Stimulated activated naive CD4-positive, alpha-beta T cell (primary cell): ENCODE data around the gene SLC9A9.
A peak's percentile ranks its signal among the peaks of the same experiment; 100 is the strongest.
"Not testable (repeated sequence)": the region's sequence is repeated elsewhere in the genome, so short reads cannot be mapped to it uniquely, and the experiment has no call there.

Experiments
- DNase-seq, 6 experiments: peaks; one replicate each; lab custom pipeline; 2025; lab: John Stamatoyannopoulos, UW

Gene SLC9A9

DNA sequence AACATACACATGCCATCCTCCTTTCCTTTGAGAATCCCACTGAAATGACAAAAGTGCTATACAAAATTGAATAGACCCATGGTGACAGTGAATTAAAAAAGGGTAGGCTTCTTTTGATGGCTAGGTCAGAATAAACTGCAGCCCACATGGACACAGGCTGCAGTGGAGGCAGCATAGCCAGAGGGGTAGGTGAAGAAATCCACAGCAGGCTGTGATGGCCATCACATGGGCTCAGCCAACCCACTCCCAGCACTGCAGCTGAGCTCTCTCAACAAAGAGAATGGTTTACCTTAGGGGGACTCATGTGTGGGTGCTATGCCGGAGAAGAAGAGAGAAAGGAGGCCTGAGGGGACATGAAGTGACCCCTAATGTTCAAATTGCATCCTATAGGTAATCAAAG lies 397.6 kb downstream of the SLC9A9 start:
- no peak for DNase-seq

DNA sequence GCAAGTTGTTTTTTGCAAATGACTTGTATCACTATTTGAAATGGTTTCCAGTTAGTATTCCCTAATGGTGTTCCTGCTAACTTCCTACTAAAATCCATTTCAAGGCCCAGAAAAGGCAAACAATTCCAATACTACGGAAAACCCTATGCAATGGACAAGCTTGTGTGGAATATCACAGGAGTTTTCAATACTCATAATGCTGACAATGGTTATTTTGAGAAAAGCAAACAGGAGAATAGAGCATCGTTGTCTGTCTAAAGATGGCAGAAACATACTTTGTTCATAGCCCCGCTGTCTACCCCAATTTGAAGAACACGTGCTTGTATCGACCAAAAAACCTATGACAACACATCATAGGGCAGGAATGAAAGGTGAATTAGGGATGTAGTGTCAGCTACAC lies 400.8 kb downstream of the SLC9A9 start:
- DNase-seq, result no peak

DNA sequence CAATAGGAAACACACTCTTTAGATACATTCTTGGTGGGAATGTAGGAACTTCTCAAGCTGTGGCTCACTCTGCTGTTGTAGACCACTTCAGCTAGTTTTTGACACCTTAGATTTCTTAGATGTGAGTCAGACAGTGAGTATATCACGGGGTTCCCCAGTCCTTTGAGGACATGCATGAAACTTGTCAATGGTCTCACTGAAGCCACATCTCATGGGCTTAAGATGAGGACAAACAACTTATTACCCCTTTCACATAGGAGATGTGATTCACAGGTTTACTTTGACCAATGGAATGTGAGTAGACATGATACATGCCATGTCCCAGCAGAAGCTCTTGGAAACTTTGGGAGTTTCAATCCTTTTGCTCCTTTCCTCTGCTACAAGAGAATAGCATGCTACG lies 403.1 kb downstream of the SLC9A9 start:
- no peak for DNase-seq

DNA sequence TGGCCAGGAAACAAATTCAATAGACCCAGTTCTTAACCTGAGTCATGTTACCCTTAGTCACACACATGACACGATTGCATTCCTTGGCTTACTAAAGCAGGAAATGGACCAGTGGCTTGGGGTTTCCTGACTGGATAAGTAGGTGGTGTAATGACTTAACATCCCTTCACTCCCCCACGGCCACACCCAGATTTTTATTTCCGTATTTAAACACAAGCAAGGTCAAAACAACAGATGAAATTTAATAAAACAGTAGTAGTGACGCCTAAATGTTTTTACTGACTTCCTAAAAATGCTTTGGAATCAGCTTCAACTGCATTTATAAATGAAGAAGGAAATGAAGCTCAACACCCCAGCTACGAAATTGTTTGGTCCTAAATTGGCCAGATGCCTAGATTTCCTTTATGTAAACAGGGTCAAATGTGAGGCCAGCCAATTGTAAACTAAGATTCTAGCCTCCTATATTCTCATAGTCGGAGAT lies 404.4 kb downstream of the SLC9A9 start:
- DNase-seq, result no peak

DNA sequence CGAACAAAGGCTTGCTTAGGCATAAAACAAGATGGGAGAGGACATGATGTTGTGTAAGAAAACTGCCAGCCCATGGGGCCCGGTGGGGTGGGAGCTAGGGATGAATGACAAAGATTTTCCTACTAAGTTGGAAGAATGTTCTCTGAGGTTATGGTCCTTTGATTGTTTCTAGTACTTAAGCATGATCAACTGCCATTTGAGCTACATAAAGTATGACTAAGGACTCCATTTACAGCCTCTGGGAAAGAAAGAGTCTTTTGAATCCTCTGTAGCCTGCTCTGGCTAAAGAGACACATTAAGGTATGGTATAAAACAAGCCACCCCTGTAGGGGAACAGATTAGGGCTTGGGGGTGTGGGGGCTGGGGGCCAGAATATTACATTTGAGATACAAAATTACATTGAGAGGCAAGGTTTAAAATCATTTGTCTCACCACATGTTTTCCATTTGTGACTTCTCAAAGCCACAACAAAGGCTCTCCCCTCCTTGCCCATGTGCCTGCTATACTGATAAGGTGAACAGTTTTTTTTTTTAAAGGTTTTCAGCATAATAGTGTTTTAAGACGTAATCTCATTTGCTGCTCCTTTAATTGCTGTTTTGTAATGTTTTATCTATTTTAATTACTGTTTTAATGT lies 405.3 kb downstream of the SLC9A9 start:
- peak in 3 of 6 experiments; percentile 6 to 21 (median 19) for DNase-seq

DNA sequence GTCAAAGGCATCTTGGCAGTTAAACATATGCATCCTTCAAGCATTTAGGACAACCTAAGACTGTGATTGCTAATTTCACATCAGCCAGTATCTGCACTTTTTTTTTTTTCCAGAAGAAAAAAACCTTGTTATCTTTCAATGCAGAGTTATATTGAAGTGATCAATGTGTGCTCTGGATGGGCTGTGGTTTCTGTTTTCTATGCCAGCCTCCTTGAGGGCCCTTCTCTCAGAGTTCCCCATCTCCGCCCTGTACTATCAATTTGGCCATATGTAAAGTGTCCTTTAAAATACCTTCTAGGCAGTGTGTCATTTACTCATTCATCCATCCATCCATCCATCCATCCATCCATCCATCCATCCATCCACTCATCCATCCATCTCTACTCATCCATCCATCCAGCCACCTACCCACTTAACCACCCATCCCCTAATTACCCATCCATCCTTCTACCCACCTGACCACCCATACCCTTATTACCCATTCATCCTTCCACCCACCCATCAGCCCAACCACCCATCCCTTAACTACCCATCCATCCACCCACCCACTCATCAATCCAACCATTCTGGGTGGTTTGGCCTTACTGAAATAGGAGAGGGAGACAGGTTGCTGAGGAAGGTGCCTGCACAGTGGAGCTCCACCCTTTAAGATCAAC lies 406.6 kb downstream of the SLC9A9 start:
- no peak for DNase-seq

DNA sequence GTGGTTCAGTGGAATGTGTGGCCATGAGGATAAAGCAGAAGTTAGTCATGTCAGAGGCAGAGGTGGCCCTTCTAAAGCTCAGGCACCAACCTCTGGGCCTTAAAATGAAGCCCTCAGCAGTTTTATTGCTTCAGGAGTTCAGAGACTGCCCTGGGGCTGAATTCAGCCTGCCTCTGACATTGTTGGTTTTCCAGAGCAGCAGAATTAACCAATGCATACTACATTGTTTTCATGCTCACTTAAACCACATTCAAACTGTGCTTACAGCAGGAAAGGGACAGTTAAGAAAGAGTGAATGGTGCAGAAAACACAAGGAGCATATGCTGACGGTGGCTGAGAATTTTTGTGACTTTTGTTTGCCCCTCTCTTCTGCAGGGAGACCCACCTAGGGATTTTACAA lies 408.5 kb downstream of the SLC9A9 start:
- no peak for DNase-seq

DNA sequence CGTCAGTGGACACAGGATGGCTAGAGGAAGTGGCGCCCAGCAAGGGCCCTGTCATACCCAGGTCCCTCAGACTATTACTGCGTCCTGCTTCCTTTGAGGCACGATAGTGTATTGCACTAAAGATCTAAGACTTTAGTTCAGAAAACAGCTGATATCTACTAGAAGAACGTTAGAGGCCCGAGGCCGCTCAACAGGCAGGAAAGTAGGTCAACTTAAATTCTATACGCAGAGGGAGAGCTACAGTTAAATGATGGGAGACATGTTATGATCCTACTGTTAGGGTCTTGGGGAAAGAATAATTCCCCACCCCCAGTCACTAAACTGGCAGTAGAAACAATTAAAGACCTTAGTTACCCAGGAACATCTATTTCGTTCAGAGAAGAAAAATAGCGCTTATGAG lies 410.9 kb downstream of the SLC9A9 start:
- no peak for DNase-seq

DNA sequence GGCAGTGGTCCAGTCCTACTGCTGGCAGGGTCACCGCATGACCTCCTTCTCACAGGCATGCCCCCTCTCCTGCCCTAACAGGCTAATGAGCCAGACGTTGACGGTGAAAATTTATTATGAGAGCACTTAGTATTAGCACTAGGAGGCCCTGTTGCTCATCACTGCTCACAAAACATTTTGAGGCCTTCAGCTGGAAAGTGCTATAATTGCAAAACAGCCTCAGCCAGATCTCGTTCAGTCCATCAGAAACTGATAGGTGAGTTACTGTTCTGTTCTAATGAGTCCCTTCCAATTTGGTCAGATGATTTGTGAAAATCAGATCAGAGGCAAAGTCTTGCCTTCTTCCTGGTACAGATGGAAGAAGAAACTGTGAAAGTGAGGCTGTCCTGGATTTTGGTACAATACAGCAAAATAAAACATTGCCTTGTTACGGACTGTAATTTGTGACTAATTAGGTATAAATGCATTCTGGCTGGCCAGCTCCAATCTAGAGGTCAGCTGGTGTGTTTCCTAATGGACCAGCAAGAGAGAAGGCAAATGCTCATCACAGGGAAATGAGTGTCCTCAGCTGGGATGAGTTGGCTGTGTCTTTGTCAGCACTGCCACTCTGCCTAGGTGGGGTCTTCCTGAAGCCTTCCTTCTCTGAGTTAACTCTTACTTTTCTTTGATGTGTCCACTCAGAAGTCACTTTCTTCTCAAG lies 411.9 kb downstream of the SLC9A9 start:
- no peak for DNase-seq

DNA sequence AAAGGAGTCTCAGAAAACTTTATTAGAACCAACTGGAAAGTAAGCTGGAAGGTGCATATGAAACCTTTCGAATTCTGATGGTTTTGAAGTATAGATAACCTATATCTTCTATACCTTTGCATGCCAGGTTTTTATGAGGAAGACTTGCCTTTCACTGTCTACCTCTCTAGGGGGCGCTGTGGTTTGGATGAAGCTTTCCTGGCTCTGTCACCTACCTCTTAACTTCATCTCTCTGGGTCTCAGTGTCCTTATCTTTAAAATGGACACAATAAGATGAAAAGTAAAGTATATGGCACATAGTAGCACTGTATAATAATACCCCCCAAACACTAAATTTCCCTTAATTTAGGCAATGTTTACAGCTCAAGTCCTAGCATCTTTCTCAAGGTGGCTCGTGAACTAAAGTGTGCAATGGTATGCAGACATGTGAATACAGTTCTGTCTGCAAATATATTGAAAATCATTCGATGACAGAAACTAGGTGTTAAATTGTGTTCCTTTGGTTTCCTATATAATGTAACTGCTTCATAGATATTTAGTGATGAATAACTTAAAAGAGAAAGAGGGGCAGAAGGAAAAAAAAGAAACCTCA lies 414.4 kb downstream of the SLC9A9 start:
- peak in 2 of 6 experiments; percentile 6 to 8 for DNase-seq

DNA sequence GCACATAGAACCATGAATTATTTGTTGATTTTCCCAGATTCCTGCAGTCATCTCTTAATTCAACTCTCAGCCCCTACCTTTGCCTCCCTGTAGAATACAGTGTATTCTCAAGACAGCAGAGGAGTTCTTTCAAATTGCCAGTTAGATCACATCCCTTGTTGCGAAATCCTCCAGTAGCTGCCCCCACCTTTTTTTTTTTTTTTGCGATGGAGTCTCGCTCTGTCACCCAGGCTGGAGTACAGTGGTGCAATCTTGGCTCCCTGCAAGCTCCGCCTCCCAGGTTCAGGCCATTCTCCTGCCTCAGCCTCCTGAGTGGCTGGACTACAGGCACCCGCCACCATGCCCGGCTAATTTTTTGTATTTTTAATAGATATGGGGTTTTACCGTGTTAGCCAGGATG lies 417.0 kb downstream of the SLC9A9 start:
- not testable (repeated sequence) for DNase-seq

DNA sequence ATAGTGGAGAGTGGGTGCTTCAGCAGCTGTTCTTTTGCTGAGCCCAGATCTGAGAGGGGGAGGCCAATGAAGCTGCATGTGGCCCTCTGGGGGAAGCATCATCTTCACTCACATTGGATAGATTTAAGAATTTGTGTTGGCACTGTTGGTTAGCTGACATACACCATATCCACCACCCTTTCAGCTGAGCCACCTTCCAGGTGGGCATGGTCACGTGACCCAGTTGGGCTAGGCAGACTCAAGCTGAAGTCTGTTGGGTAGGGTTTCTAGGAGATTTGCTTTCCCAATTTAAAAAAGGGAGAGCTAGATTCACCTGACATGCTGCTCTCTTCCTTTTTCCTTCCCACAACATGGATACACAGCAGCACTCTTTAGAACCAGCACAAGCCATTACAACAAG lies 417.7 kb downstream of the SLC9A9 start:
- no peak for DNase-seq

DNA sequence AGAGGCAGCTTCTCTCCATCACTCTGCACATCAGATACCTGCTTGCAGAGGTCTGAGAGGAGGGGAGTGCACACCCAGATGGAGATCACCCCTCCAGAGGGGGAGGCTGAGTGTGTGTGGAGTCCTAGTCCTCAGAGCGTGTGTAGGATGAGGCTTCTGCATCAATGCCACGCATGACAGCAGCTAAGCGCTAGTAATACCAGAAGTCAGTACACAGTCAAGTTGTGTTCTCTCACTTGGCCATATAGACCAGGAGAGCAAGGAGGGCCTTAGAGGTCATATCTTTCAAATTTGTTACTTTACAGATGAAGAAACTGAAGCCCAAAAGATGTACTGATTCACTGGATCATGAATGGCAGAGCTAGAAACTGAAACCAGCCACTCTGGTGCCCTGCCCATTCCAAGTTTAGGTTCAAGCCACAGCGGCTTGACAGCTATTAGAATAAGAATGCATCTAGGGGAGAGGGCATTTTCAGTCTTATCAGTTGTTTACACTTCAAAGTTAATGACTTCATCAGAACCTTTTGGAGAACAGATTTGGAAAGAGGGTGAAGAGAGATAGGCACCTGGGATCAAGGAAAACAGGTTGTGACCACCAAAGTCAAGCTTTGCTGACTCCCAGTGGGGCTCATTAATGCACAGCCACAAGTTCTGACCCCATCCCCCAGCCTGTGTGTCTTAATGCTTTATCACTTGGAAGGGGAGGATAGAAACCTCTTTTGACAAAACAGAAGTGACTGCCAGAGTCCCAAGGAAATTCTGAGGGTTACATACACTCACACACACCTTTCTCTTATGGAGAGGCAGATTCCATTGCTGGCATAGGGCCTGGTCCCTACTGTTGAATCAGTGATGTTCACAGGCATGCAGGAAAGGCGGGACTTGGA lies 418.4 kb downstream of the SLC9A9 start:
- no peak for DNase-seq

DNA sequence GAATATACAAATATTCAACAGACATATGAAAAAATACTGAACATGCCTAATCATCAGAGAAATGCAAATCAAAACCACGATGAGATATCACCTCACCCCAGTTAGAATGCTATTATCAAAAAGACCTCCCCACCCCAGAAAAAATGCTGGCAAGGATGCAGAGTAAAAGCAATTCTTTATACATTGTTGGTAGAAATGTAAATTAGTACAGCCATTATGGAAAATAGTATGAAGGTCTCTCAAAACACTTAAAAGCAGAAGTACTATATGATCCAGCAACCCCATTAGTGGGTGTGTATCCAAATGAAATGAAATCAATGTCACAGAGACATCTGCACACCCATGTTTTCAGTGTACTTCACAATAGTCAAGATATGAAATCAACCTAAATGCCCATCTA lies 420.0 kb downstream of the SLC9A9 start:
- no peak for DNase-seq

DNA sequence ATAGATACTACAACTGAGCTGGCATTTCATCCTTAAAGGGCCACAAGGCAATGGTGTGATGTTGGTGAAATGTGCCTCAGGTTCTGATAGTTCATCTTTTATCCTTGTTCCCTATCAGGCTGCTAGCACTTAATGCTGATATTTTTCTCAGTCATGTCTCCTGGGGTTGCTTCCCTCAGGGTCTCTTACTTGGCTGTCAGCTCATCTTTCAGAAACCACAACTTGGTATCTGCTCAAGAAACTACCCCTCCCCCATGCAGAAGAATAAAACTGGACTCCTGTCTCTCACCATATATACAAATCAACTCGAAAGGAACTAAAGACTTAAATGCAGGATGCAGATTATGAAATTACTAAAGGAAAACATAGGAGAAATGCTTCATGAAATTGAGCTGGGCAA lies 420.6 kb downstream of the SLC9A9 start:
- DNase-seq, result no peak

DNA sequence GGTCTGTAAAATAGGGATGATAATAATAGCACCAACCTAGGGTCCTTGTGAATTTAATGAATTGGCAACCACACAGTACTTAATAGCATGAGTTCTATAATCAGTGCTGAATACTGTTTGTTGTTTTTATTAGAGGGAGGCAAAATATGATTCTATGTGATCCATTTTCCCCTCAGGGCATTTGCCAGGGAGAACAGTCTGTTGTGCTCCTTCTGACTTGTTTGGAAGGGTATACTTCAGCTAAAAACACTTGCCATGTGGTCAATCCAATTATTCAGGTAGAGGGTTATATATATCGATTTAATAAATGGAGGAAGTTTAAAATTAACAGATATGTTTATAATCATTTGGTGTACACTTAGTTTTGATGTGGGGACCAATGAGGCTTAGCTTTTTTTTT lies 423.4 kb downstream of the SLC9A9 start:
- DNase-seq, result no peak

DNA sequence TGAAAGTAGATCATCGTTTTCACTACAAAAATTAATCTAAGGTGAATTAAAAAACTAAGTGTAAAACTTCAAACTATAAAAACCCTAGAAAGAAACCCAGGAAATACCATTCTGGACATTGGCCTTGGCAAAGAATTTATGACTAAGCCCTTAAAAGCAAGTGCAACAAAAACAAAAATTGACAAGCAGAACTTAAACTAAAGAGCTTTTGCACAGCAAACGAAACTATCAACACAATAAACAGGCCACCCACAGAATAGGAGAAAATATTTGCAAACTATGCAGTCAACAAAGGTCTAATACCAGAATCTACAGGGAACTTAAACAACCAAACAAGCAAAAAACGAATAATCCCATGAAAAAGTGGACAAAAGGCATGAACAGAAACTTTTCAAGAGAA lies 426.7 kb downstream of the SLC9A9 start:
- DNase-seq, result no peak

DNA sequence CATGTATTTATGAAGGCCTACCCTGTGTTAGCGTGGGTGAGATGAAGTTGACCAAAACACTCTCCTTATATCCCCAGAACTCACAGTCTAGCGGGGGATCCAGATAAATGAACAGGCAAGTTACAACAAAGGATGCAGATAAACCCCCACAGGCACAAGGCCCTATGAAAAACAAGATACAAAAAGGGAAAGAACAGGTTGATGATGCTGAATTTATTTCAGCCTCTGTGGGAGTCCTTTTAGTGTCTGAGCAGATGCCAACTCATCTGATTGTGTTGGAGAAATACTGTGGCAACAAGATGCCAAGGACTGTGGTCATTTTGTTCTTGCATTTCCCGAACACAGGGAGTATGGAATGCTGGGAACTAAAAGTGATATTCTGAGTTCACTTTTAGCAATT lies 428.7 kb downstream of the SLC9A9 start:
- no peak for DNase-seq

DNA sequence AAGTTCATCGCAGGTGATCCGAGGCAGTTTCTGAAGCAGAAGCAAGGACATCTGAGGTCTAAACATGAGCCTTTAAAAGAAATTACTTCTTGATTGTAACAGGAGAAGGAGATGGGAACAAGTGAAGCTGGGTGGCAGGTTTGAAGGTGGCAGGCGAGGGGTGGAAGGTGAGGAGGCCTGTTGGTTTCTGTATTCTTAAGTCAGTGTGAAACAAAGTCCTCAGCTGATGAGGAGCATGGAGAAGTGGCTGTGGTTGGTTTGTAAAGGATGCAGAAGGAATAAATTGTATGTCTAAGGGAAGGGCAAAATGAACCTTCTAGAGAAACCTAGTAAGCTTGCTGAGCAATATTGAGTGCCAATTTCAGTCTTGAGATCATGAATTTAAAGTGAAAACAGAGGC lies 429.9 kb downstream of the SLC9A9 start:
- no peak for DNase-seq

DNA sequence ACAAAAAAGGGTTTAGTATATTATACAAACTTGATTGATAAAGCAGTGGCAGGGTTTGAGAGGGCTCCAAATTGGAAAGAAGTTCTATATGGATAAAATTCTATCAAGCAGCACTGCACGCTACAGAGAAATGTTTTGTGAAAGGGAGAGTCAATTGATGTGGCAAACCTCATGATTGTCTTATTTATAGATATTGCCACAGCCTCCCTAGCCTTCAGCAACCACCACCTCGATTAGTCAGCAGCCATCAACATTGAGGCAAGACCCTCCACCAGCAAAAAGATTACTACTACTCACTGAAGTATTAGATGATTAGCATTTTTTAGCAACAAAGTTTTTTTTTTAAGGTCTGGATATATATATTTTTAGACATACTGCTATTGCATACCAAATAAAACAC lies 432.0 kb downstream of the SLC9A9 start:
- no peak for DNase-seq

DNA sequence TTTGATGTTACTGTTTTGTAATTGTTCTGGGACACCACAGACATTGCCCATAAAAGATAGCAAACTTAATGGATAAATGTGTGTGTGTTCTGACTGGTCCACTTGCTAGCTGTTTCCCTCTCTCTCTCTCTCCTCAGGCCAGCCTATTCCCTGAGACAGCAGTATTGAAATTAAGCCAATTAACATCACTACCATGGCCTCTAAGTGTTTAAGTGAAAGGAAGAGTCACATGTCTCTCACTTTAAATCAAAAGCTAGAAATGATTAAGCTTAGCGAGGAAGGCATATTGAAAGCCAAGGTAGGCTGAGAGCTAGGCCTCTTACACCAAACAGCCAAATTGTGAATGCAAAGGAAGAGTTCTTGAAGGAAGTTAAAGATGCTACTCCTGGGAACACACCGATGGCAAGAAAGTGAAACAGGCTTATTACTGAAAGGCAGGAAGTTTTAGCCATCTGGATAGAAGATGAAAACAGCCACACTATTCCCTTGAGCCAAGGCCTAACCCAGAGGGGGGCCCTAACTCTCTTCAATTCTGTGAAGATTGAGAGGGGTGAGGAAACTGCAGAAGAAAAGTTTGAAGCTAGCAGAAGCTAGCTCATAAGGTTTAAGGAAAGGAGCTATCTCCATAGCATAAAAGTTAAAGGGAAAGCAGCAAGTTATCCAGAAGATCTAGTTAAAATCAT lies 433.6 kb downstream of the SLC9A9 start:
- no peak for DNase-seq
